NB4 (cell line): ENCODE results near the gene PARD3.

Experiments used
- POLR2A ChIP-seq: IDR thresholded peaks from 2 replicates; pipeline ENCODE4 v1.6.1; 2011; ENCODE audit warnings: mild to moderate bottlenecking; ENCODE audit not compliant: insufficient read length; ENCODE audit errors: extremely low read depth
- TF ChIP-seq, protein P1 (sequence below): IDR thresholded peaks from one replicate; pipeline ENCODE4 v1.5.1; 2012; ENCODE audit warnings: low read depth, low read length
- TF ChIP-seq, protein P2 (sequence below): IDR thresholded peaks from 2 replicates; pipeline ENCODE4 v1.6.1; 2011; ENCODE audit warnings: low read depth, low read length

DNA sequence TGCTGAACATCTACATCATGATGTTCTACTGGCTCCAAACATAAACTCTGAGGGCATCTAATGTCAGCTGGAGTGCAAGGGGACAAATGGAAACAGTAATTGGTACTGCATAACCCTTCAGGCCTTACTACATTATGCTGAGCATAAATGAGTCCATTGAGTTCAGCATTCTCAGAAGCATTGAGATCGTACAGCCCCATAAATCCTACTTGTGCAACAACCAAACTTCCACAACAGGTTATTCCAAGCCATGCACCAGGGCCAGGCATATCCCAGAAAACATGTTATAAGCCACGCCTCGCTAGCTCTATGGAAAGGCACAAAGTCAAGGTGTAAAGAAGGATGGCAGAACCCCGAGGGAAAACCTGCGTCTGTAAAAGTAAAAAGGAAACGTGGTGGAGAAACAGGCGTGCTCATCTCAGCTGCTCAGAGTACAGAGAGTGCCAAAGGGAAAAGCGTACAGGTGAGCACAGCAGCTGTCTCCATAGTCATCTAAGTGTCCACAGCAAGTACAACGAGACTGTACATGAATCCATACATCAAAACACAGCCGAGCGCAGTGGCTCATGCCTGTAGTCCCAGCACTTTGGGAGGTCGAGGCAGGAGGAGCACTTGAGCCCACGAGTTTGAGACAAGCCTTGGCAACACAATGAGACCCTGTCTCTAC, 124.6 kb downstream of the PARD3 start:
- TF ChIP-seq, protein P1, sequence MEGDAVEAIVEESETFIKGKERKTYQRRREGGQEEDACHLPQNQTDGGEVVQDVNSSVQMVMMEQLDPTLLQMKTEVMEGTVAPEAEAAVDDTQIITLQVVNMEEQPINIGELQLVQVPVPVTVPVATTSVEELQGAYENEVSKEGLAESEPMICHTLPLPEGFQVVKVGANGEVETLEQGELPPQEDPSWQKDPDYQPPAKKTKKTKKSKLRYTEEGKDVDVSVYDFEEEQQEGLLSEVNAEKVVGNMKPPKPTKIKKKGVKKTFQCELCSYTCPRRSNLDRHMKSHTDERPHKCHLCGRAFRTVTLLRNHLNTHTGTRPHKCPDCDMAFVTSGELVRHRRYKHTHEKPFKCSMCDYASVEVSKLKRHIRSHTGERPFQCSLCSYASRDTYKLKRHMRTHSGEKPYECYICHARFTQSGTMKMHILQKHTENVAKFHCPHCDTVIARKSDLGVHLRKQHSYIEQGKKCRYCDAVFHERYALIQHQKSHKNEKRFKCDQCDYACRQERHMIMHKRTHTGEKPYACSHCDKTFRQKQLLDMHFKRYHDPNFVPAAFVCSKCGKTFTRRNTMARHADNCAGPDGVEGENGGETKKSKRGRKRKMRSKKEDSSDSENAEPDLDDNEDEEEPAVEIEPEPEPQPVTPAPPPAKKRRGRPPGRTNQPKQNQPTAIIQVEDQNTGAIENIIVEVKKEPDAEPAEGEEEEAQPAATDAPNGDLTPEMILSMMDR: no peak
- TF ChIP-seq POLR2A: no peak
- TF ChIP-seq, protein P2, sequence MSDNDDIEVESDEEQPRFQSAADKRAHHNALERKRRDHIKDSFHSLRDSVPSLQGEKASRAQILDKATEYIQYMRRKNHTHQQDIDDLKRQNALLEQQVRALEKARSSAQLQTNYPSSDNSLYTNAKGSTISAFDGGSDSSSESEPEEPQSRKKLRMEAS: no peak
